GM18507 (cell line): Measurements from ENCODE around the gene PRICKLE3.

ENCODE experiments used
- DNase-seq: peaks from one replicate; pipeline ENCODE4 v3.0.0; 2011; ENCODE audit warnings: low read depth; ENCODE audit not compliant: insufficient read length; ENCODE audit errors: extremely low spot score
- FAIRE-seq: peaks from 2 replicates; lab custom pipeline; 2011; peaks lifted over from hg19 to GRCh38; lab: Jason Lieb, UNC

PRICKLE3 gene

GRCh38 chrX:49209434-49210251, 23.5 kb upstream of the PRICKLE3 start:
- DNase-seq: no peak
- no peak for FAIRE-seq

GRCh38 chrX:49208399-49208798, 22.2 kb upstream of the PRICKLE3 start:
- FAIRE-seq: no peak
- DNase-seq: no peak

GRCh38 chrX:49206543-49206942, 20.4 kb upstream of the PRICKLE3 start:
- no peak for FAIRE-seq
- no peak for DNase-seq

- no peak for DNase-seq
- FAIRE-seq: no peak
These were observed 19.3 kb upstream of the PRICKLE3 start for GRCh38 chrX:49205443-49205842.

- no peak for DNase-seq
- FAIRE-seq: no peak
These were observed 18.5 kb upstream of the PRICKLE3 start for GRCh38 chrX:49204709-49205108.

GRCh38 chrX:49204017-49204416, 17.8 kb upstream of the PRICKLE3 start:
- no peak for FAIRE-seq
- no peak for DNase-seq

- FAIRE-seq (no peak), DNase-seq (no peak)
These were observed 17.4 kb upstream of the PRICKLE3 start for GRCh38 chrX:49203536-49203935.

- DNase-seq (no peak), FAIRE-seq (no peak)
These were observed 15.8 kb upstream of the PRICKLE3 start for GRCh38 chrX:49202022-49202421.

- FAIRE-seq: peak; percentile 98
- peak; percentile 73 for DNase-seq
These were observed 14.0 kb upstream of the PRICKLE3 start, which contains the start of gene SYP for GRCh38 chrX:49199906-49200771. TSS of gene SYP (minus strand) at chrX:49200193. CDS start at chrX:49200186, 7 bp downstream.

GRCh38 chrX:49199315-49199595, 13.1 kb upstream of the PRICKLE3 start:
- DNase-seq (no peak), FAIRE-seq (no peak)

- FAIRE-seq: no peak
- DNase-seq: no peak
These were observed 12.6 kb upstream of the PRICKLE3 start for GRCh38 chrX:49198540-49199314.

- FAIRE-seq (no peak), DNase-seq (no peak)
These were observed 11.4 kb upstream of the PRICKLE3 start for GRCh38 chrX:49197543-49198087.

GRCh38 chrX:49193542-49193964, 7.4 kb upstream of the PRICKLE3 start:
- no peak for DNase-seq
- no peak for FAIRE-seq

- FAIRE-seq: peak; percentile 94
These were observed 6.7 kb upstream of the PRICKLE3 start for GRCh38 chrX:49192722-49193328.

GRCh38 chrX:49191574-49192011, 5.4 kb upstream of the PRICKLE3 start:
- no peak for DNase-seq
- FAIRE-seq: no peak

More at GRCh38 chrX:49192722-49193328, 6.7 kb upstream of the PRICKLE3 start:
- DNase-seq: no peak

GRCh38 chrX:49190821-49191573, 4.8 kb upstream of the PRICKLE3 start:
- FAIRE-seq: peak; percentile 100
- peak; percentile 62 for DNase-seq

GRCh38 chrX:49189606-49190005, 3.4 kb upstream of the PRICKLE3 start:
- DNase-seq (no peak), FAIRE-seq (no peak)

GRCh38 chrX:49188468-49189076, 2.4 kb upstream of the PRICKLE3 start:
- FAIRE-seq (no peak), DNase-seq (no peak)
